A549 (cell line): ENCODE measurements around the gene CFAP46. TPM values are rescaled to one million over a fixed set of nuclear protein-coding genes. Genes with fewer than 3 reads are reported as not detected.

Experiments used
- ATAC-seq, 2 experiments: fragments of 200-7000 bp in 1 of 2; fragments of >200 bp in 1 of 2; cut with Nextera tagmentation in 1 of 2; cut with Tn5 transposase in 1 of 2; 3 replicates each; pipeline versions ENCODE4 v1.8.0 to v1.9.1; 2018 to 2020; ENCODE audit warnings: mild to moderate bottlenecking in 1 of 2, moderate library complexity in 1 of 2
- CTCF ChIA-PET: fragments of 300-600 bp; sonication (Branson Sonifier 250); formaldehyde crosslinking; extraction: SDS; loops from one replicate; lab custom pipeline; 2021; ENCODE audit warnings: antibody characterized with exemption, inconsistent platforms; lab: Yijun Ruan, JAX
- POLR2A ChIA-PET: fragments of 350-600 bp; formaldehyde crosslinking; extraction: SDS; loops from one replicate; lab custom pipeline; 2021; ENCODE audit warnings: antibody characterized with exemption, inconsistent platforms; lab: Yijun Ruan, JAX
- DNase-seq, 2 experiments: peaks; one replicate each; pipeline versions ENCODE4 v3.0.0 to v3.0.0-alpha.2; 2011 to 2016; ENCODE audit warnings: low read depth in 1 of 2, low spot score in 1 of 2
- FAIRE-seq: peaks from 2 replicates; lab custom pipeline; 2011; peaks lifted over from hg19 to GRCh38; lab: Jason Lieb, UNC
- H3K27ac ChIP-seq, 2 experiments: fragments of >200 bp; sonication (Bioruptor Twin); formaldehyde crosslinking; 3 replicates each; pipeline ENCODE4 v1.5.1; 2016 to 2017
- H3K4me1 ChIP-seq: fragments of >200 bp; sonication (Bioruptor Twin); formaldehyde crosslinking; 3 replicates; pipeline ENCODE4 v1.6.1; 2016
- H3K4me2 ChIP-seq: fragments of >200 bp; sonication (Bioruptor Twin); formaldehyde crosslinking; 3 replicates; pipeline ENCODE4 v1.6.1; 2016
- H3K4me3 ChIP-seq: fragments of >200 bp; sonication (Bioruptor Twin); formaldehyde crosslinking; 3 replicates; pipeline ENCODE4 v1.5.1; 2016
- H3K9me3 ChIP-seq: fragments of >200 bp; sonication (Bioruptor Twin); formaldehyde crosslinking; 3 replicates; pipeline ENCODE4 v1.6.1; 2016
- BHLHE40 ChIP-seq: IDR thresholded peaks from 2 replicates; pipeline ENCODE4 v1.6.1; 2012; ENCODE audit warnings: low read depth, low read length, inconsistent platforms
- CEBPB ChIP-seq, 2 experiments: fragments of >200 bp in 1 of 2; sonication (Bioruptor Twin) in 1 of 2; formaldehyde crosslinking in 1 of 2; IDR thresholded peaks; 2 replicates each; pipeline ENCODE4 v1.6.1; 2012 to 2016
- CHD2 ChIP-seq: fragments of 150-350 bp; IDR thresholded peaks from 2 replicates; pipeline ENCODE4 v1.6.1; 2014; ENCODE audit warnings: low read length; ENCODE audit not compliant: partially characterized antibody
- EP300 ChIP-seq, 2 experiments: fragments of >200 bp; sonication (Bioruptor Twin); formaldehyde crosslinking; IDR thresholded peaks; 2 replicates in 1 of 2; 3 replicates in 1 of 2; pipeline ENCODE4 v1.6.1; 2016 to 2017
- HMGXB4 ChIP-seq: fragments of 250-450 bp; sonication (Bioruptor Pico); IDR thresholded peaks from 2 replicates; pipeline ENCODE4 v1.5.0; 2021; ENCODE audit warnings: mild to moderate bottlenecking, moderate library complexity, borderline replicate concordance
- JUN ChIP-seq, 2 experiments: fragments of >200 bp; sonication (Bioruptor Twin); formaldehyde crosslinking; IDR thresholded peaks; 2 replicates in 1 of 2; 3 replicates in 1 of 2; pipeline ENCODE4 v1.6.1; 2016 to 2017
- KDM1A ChIP-seq: fragments of 200-600 bp; sonication (generic); IDR thresholded peaks from 2 replicates; pipeline ENCODE4 v1.6.1; 2016; ENCODE audit warnings: low read depth, mild to moderate bottlenecking
- MYC ChIP-seq: IDR thresholded peaks from 2 replicates; pipeline ENCODE4 v1.6.1; 2012; ENCODE audit warnings: mild to moderate bottlenecking, inconsistent platforms, low read length, improper control_type of control experiment, borderline replicate concordance
- NFE2L2 ChIP-seq: fragments of 150-350 bp; conservative IDR thresholded peaks from 2 replicates; pipeline ENCODE4 v1.6.1; 2014; ENCODE audit warnings: low read length
- NPAS2 ChIP-seq: fragments of 250-450 bp; sonication (Bioruptor Pico); IDR thresholded peaks from 2 replicates; pipeline ENCODE4 v1.8.0; 2022; ENCODE audit warnings: mild to moderate bottlenecking, moderate library complexity, borderline replicate concordance
- NR3C1 ChIP-seq: fragments of >200 bp; sonication (Bioruptor Twin); formaldehyde crosslinking; IDR thresholded peaks from 3 replicates; pipeline ENCODE4 v1.6.1; 2017
- PHF8 ChIP-seq: fragments of 200-600 bp; sonication (generic); IDR thresholded peaks from 2 replicates; pipeline ENCODE4 v1.6.1; 2016; ENCODE audit warnings: low read depth, mild to moderate bottlenecking, antibody characterized with exemption, moderate library complexity, borderline replicate concordance
- POLR2AphosphoS2 ChIP-seq: conservative IDR thresholded peaks from 2 replicates; pipeline ENCODE4 v1.6.1; 2012; ENCODE audit warnings: low read length, improper control_type of control experiment, inconsistent platforms
- TFCP2L1 ChIP-seq: fragments of 250-450 bp; sonication (Bioruptor Pico); IDR thresholded peaks from 2 replicates; pipeline ENCODE4 v1.5.0; 2021; ENCODE audit warnings: mild to moderate bottlenecking
- ZNF302 ChIP-seq: fragments of 250-450 bp; sonication (Bioruptor Pico); IDR thresholded peaks from 2 replicates; pipeline ENCODE4 v1.9.0; 2021; ENCODE audit warnings: inconsistent platforms, mild to moderate bottlenecking, moderate library complexity
- WGBS: methylation state at CpG from one replicate; pipeline ENCODE4 v1.1.6; 2017; ENCODE audit errors: missing lambda C conversion rate; 5-methylcytosine and 5-hydroxymethylcytosine counted together
- polyA plus RNA-seq, 4 experiments: library from polyadenylated mRNA; depleted of rRNA in 3 of 4; stranded (reverse); fragments of >200 nt; fragmentation: RNase III in 1 of 4; extraction: RNeasy Plus Mini Kit Qiagen cat#74134 plus additional on column Dnase treatment in 1 of 4; gene quantifications; 2 replicates in 3 of 4; 3 replicates in 1 of 4; pipeline ENCODE4 v1.2.3, GENCODE V29; 2011 to 2017
- TF ChIP-seq, protein P1 (sequence below): fragments of 150-350 bp; IDR thresholded peaks from 2 replicates; pipeline ENCODE4 v1.6.1; 2014; ENCODE audit warnings: low read depth, mild to moderate bottlenecking, low read length
- TF ChIP-seq, protein P2 (sequence below): IDR thresholded peaks from 2 replicates; pipeline ENCODE4 v1.6.1; 2012
- TF ChIP-seq, protein P3 (sequence below): fragments of >200 bp; sonication (Bioruptor Twin); formaldehyde crosslinking; IDR thresholded peaks from 2 replicates; pipeline ENCODE4 v1.6.1; 2016
- TF ChIP-seq, protein P4 (sequence below): fragments of >200 bp; sonication (Bioruptor Twin); formaldehyde crosslinking; IDR thresholded peaks from 3 replicates; pipeline ENCODE4 v1.5.1; 2016

The CFAP46 gene
- polyA plus RNA-seq, 2 of the 4 experiments (the other 2 are of a cell fraction): 0.88 to 1.8 TPM

- 0 out of 3 replicates have a peak, but pooled peaks cover 3% of the 10 kb centered on the region for H3K9me3 ChIP-seq
- WGBS: 71% methylated on average over 17 of the region's 21 CpGs
- no peaks in the 10 kb centered on the region for H3K4me1 ChIP-seq
- no peak for DNase-seq
- POLR2A ChIA-PET: no interaction called here
- no peak for FAIRE-seq
- no peak for TF ChIP-seq NR3C1
- no peak for TF ChIP-seq ZNF302 (CRISPR knock-in tag)
- no peak for TF ChIP-seq CHD2
- no peak for TF ChIP-seq EP300 (IDR thresholded peaks at IDR 0.05)
- no peak for TF ChIP-seq PHF8
- no peak for TF ChIP-seq NFE2L2
- TF ChIP-seq, protein P1, sequence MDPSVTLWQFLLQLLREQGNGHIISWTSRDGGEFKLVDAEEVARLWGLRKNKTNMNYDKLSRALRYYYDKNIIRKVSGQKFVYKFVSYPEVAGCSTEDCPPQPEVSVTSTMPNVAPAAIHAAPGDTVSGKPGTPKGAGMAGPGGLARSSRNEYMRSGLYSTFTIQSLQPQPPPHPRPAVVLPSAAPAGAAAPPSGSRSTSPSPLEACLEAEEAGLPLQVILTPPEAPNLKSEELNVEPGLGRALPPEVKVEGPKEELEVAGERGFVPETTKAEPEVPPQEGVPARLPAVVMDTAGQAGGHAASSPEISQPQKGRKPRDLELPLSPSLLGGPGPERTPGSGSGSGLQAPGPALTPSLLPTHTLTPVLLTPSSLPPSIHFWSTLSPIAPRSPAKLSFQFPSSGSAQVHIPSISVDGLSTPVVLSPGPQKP: no peak
- TF ChIP-seq TFCP2L1 (CRISPR knock-in tag): no peak
- TF ChIP-seq, protein P2, sequence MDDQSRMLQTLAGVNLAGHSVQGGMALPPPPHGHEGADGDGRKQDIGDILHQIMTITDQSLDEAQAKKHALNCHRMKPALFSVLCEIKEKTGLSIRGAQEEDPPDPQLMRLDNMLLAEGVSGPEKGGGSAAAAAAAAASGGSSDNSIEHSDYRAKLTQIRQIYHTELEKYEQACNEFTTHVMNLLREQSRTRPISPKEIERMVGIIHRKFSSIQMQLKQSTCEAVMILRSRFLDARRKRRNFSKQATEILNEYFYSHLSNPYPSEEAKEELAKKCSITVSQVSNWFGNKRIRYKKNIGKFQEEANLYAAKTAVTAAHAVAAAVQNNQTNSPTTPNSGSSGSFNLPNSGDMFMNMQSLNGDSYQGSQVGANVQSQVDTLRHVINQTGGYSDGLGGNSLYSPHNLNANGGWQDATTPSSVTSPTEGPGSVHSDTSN: no peak
- TF ChIP-seq JUN (IDR thresholded peaks at IDR 0.05): no peak
- no peak for TF ChIP-seq KDM1A
- TF ChIP-seq BHLHE40: no peak
- no peak for TF ChIP-seq NPAS2 (CRISPR knock-in tag)
- TF ChIP-seq, protein P3, sequence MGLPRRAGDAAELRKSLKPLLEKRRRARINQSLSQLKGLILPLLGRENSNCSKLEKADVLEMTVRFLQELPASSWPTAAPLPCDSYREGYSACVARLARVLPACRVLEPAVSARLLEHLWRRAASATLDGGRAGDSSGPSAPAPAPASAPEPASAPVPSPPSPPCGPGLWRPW: no peak
- TF ChIP-seq POLR2AphosphoS2: no peak
- TF ChIP-seq, protein P4, sequence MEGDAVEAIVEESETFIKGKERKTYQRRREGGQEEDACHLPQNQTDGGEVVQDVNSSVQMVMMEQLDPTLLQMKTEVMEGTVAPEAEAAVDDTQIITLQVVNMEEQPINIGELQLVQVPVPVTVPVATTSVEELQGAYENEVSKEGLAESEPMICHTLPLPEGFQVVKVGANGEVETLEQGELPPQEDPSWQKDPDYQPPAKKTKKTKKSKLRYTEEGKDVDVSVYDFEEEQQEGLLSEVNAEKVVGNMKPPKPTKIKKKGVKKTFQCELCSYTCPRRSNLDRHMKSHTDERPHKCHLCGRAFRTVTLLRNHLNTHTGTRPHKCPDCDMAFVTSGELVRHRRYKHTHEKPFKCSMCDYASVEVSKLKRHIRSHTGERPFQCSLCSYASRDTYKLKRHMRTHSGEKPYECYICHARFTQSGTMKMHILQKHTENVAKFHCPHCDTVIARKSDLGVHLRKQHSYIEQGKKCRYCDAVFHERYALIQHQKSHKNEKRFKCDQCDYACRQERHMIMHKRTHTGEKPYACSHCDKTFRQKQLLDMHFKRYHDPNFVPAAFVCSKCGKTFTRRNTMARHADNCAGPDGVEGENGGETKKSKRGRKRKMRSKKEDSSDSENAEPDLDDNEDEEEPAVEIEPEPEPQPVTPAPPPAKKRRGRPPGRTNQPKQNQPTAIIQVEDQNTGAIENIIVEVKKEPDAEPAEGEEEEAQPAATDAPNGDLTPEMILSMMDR: no peak
- no peak for TF ChIP-seq HMGXB4 (CRISPR knock-in tag)
- no peak overlapping the region for H3K27ac ChIP-seq
- ATAC-seq: no peak
- CTCF ChIA-PET: interaction anchor here (0.6 to 4.6 kb wide), 5 partner anchors 9 to 520 kb away, joined by 3 to 16 read pairs (median 3); partner anchors contain the start of gene CFAP46
- H3K4me2 ChIP-seq: no peak overlapping the region
- H3K4me3 ChIP-seq: no peak overlapping the region
These were observed 136.8 kb downstream of the CFAP46 start for GRCh38 chr10:132805599-132805998.

DNA sequence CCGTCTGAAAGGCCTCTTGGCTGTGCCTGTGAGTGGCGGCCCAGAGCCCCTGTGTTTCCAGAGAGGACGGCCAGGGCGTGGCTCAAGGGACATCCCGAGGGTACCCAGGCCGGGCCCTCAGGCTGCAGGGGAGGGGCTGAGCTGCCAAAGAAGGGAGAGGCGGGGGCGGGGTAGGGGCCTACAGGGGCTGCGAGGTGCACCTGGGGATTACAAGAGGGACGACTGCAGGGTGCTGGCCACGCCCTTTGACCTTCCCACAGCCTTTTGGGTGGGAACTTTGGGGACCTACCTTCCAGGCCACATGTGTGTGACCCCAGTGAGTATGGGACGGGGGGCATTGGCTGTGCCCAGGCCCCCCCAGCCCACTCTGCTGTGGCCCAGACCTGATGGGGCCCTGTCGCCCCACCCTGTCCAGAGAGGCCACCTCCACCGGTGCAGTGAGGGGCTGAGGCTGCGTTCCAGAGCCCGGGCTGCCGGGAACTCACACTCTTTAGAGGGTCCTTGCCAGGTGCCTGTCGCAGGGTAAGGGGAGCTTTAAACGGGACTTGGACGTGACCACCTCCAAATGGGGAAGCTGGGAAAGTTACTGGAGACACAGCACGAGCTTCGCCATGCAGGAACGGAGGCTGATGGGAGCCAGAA is 137.5 kb downstream of the CFAP46 start:
- CTCF ChIA-PET: interaction anchor here (2.5 kb wide), 1 partner anchor 8 kb away, joined by 7 read pairs; no protein-coding TSS in a partner anchor
- no peak for FAIRE-seq
- TF ChIP-seq PHF8 (no peak), CEBPB (IDR thresholded peaks at IDR 0.05) (no peak), MYC (no peak)
- DNase-seq: no peak
- H3K4me1 ChIP-seq: no peaks in the 10 kb centered on the region
- H3K27ac ChIP-seq: no peak overlapping the region
- 66% methylated on average over 12 of the region's 23 CpGs for WGBS
- no peak for ATAC-seq
- POLR2A ChIA-PET: no interaction called here
- H3K4me2 ChIP-seq: no peak overlapping the region
- no peak overlapping the region for H3K4me3 ChIP-seq
- H3K9me3 ChIP-seq: 0 out of 3 replicates have a peak, but pooled peaks cover 3% of the 10 kb centered on the region
